G401.6 (cell line): ENCODE measurements around the gene KRT86.
"Not testable (repeated sequence)": the region's sequence is repeated elsewhere in the genome, so short reads cannot be mapped to it uniquely, and the experiment has no call there.

Experiments
- FAIRE-seq: peaks from 2 replicates; lab custom pipeline; 2012; peaks lifted over from hg19 to GRCh38; lab: Jason Lieb, UNC

Gene KRT86

DNA sequence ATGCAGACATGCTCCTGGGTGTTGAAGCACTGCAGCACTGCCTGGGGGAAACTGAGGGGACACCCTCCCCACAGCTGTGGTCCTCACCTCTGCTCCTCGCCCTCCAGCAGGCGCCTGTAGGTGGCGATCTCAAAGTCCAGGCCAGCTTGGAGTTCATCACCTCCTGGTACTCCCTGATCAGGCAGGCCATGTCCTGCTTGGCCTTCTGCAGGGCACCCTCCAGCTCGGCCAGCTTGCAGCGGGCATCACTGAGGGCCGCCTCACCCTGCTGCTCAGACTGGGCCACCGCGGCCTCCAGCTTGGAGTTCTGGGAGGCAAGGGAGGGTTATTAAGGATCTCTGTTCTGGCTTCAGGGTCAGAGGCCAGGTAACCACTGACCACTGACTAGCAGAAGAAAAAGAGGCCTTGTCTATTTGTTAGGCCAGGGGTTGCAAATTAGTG lies 22.2 kb upstream of the KRT86 start:
- FAIRE-seq = not testable (repeated sequence)

- no peak for FAIRE-seq
Measured at GRCh38 chr12:52252728-52253343, 21.6 kb upstream of the KRT86 start.

DNA sequence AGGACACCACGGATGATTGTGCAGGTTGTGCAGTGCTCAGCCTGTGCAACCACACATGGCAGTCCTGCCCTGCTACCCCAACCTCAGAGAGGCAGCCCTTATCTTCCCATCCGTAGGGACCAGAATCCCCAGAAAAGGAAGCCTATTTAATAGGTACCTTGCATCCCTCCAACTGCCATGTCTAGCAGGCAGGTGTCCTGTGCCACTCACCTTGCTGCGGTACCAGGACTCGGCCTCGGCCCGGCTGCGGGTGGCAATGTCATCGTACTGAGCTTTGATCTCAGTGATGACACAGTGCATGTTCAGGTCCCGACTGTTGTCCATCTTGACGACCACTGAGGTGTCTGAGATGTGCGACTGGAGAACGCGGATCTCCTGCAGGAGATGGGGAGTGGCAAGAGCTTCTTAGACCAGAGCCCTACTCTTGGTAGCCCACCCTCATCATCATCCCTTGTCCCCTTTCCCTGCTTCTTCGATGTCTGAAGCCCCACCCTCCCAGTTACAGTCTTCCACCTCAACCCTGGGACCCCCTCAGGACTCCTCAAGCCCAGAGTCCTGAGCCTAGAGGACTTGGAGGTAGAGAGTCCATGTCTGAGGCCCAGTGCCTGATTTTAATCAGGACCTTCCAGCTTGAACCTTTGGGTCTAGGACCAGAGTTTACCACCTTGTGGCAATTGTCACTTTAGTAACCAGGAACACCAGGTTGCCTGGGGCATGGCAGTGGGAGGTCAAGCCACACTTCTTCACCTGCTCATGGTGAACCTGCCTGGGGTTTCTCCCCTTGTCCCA lies 20.9 kb upstream of the KRT86 start:
- no peak for FAIRE-seq

GRCh38 chr12:52254180-52254964 lies 20.1 kb upstream of the KRT86 start:
- no peak for FAIRE-seq

GRCh38 chr12:52254965-52255751 lies 19.3 kb upstream of the KRT86 start:
- FAIRE-seq = no peak

GRCh38 chr12:52255926-52256583 lies 18.4 kb upstream of the KRT86 start:
- FAIRE-seq = no peak

DNA sequence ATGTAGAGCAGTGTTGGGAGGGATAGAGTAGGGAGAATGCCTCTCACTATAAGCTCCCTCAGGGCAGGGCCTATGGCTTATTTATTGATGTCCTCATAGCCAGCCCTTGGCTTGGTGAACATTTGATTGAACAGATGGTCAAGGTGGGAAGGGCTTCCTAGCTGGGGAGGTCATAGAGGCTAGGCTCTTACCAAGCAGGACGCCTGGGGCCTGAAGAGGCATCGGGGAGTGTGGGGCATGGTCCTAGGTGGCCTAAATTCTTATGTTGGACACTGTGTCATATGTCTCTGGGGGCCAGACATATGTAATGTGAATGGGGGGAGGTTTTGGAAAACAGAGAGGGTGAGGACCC lies 17.9 kb upstream of the KRT86 start:
- FAIRE-seq = no peak

- no peak for FAIRE-seq
Measured at GRCh38 chr12:52257074-52257551, 17.3 kb upstream of the KRT86 start.

- FAIRE-seq = not testable (repeated sequence)
Measured at GRCh38 chr12:52257922-52258321, 16.5 kb upstream of the KRT86 start.

DNA sequence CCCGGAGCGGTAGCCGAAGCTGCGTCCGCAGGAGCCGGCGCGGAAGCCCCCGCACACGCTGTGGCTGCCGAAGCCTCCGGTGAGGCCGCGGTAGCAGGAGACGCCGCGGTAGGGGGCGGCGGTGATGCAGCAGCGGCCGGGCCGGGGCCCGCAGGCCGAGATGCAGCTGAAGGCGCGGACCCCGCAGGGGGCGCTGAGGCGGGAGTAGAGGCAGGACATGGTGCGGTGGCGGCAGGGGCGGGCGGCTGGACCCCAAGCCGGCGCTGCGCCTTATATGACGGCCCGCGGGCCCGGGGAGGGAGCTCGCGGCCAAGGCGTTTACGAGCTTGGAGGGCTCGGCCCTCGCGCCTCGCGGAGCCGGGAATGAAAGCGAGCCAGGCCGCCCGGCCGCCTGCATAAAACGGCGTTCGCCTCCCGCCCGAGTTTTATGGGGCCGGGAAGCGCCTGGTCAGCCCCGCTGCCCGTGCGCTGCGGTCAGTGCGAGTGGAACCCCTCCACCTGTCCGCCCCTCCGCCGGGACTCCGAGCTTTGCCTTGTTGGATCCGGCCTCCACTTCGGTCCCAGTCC lies 16.0 kb upstream of the KRT86 start:
- no peak for FAIRE-seq

DNA sequence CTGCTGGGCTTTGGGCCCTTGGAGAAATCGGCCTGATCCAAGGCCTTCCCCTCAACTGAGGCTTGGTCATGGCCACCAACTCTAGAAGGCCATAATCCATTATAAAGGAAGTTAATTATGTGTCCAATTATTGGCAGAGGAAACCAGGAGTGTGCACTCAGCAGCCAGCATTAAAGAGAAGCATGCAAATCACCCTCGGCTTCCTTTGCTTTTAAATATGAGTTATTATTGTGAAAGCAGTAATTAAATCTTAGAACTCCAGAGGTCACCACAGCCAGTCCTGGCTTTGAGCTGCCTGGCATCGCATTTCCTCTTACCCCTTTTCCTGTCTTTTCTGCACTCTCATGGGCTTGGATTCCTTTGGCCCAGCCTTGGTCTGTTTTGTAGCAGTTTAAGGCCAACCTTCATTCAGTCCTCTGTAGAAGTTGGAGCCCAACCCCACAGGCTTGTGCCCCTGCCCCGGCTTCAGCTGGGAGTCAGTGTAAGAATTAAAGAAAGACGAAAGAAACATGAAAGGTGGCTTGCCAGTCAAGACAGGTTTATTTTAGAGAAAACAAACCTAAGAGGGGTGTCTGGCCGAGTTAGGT lies 14.7 kb upstream of the KRT86 start:
- no peak for FAIRE-seq

DNA sequence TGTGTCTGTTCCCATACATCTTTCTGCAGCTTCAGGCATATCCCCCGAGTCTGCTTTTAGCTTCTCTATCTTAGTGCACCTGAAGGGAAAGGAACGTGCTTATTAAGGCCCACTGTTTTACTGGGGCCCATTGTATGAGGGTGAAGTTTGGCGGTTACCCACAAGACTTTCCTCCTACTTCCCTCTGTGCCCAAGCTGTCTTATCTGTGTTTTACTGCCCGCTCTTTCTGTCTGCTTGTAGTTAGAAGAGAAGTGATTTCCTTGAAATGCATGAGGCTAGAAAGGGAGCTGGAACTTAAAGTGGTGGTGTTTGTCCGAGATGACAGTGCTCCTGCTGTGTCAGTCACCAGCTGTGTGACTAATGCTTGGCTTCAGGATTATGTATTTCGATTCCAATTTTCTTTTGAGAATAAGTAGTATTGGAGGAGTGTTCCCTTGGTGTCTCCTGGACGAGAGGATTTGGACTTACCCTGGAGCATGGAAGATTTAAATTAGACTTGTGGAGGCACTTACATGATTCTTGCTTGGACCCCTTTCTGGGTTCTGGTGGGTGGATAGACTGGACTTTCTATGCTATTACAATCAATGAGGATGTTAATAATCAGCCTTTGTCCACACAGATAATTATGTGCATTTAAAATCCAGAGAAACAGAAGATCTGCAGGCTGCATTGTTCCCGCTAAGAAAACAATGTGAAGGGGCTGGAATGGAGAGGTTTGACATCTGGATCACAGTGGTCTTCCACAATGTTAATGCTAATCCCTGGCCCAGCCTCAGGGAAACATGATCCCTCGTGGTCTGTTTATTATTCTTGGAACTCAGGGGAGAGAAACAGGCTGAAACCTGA lies 13.9 kb upstream of the KRT86 start:
- FAIRE-seq = no peak

- FAIRE-seq = no peak
Measured at GRCh38 chr12:52261208-52261484, 13.3 kb upstream of the KRT86 start.

- no peak for FAIRE-seq
Measured at GRCh38 chr12:52262286-52262685, 12.2 kb upstream of the KRT86 start.

DNA sequence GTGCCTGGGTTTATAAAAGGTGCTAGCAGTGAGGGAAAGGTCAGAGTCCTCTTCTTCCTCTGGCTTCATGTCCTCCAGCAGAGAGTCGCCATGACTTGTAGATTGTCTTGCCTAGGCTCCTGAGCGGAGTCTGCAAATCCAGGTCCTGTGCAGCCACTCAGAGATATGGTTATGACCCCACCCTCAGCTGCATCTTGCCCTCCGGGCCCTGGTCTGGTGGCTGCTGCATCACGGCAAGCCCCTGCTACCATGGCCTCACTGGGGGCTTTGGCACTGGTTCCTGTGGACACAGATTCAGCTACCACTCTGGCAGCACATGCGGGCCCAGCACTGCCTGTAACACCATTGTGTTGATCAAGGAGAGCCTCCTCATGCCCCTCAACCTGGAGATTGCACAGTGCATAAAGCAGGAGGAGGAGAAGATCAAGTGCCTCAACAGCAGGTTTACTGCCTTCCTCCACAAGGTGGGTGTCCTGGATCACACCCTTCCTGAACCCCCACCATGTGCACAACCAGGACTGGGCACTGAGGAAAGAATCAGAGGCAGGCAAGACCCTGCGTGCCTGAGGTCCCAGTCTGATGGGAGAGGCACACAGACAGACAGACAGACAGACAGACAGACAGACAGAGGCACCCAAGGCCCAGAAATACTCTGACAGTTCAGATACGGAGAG lies 10.5 kb upstream of the KRT86 start:
- FAIRE-seq = no peak

- FAIRE-seq = no peak
Measured at GRCh38 chr12:52264435-52264825, 10.0 kb upstream of the KRT86 start.

GRCh38 chr12:52266514-52266913 lies 7.9 kb upstream of the KRT86 start:
- FAIRE-seq = no peak

GRCh38 chr12:52267266-52267665 lies 7.2 kb upstream of the KRT86 start:
- no peak for FAIRE-seq

- FAIRE-seq = no peak
Measured at GRCh38 chr12:52267699-52268098, 6.7 kb upstream of the KRT86 start.

DNA sequence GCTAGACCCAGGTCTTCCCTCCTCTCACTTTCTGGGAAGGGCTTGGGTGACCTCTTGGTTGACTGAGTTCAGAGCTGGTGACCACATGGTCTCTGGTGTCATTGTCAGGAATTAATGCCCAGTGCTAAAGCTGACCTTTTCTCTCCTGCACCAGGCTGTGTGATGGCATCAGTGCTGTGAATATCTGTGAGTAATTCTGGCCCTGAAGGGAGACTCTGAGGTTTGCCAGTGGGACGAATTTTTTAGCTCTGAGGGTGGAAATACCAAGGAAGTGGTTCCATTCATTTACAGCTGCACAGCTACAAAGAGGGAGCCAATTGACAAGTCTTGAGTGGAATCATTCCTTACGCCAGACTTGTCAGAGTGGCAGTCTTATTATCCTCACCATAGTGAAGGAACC lies 6.2 kb upstream of the KRT86 start:
- FAIRE-seq = no peak
